SHP77 (cell line): Measurements from ENCODE around the gene MROH2A.
"Not testable (repeated sequence)": the region's sequence is repeated elsewhere in the genome, so short reads cannot be mapped to it uniquely, and the experiment has no call there.

Experiments
- DNase-seq, 2 experiments: peaks; one replicate each; lab custom pipeline; 2025; lab: John Stamatoyannopoulos, UW

The MROH2A gene

DNA sequence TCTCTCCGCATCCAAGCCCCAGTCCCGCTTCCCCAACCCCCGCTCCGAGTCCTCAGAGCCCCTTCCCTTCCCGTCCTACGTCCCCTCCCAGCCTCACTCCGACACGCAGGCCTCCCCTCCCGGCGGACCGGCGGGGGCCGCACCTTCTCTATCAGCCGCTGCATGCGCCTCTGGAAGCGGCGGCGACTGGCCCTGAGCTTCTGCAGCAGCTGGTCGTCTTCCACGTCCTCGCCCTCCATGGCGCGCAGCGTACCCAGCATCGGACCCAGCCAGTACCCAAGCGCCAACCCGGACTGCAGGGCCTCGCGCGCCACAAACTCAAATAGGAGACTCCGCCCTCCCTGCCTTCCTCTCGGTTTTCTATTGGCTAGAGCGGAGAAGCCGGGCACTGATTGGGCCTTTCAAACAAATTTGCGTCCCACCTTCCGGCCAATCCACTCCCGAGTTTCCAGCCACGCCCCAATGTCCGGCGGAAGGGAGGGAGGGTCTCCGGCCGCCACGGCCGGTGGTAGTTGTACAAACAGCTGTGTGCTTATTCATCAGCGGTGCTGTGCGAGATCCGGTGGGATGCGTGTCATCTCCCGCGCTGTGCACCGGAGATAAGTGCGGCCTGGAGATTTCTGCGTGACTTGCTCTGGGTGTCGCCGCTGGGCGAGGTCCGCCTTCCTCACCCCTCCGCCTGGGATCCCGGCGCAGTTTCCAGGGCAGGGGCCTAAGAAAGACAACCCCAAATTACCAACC lies 76.3 kb downstream of the MROH2A start, which contains the start of gene HJURP:
Gene HJURP (minus strand): TSS at position 295 of the 741 bp plus-strand sequence. CDS start 35 bp downstream, at position 260.
- DNase-seq: peak; percentile 95 to 96

DNA sequence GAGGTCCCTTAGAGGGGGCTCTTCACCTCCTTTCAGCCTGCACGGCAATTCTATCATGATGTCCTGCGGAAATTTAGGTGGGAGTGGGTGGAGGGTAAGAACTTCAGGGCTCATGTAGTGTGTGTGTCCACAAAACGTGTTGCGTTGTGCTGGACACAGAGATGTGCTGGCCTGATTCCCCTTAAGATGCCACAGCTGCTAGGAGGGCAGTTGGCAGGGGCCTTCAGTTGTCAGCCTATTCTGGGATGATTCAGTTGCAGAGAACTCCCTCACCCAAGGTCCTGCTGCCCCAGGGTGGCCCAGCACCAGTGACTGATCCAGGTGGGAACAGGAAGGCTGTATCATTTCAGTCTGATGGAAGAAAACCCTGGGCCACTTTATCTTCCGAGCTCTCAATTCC lies 77.2 kb downstream of the MROH2A start:
- DNase-seq: no peak

DNA sequence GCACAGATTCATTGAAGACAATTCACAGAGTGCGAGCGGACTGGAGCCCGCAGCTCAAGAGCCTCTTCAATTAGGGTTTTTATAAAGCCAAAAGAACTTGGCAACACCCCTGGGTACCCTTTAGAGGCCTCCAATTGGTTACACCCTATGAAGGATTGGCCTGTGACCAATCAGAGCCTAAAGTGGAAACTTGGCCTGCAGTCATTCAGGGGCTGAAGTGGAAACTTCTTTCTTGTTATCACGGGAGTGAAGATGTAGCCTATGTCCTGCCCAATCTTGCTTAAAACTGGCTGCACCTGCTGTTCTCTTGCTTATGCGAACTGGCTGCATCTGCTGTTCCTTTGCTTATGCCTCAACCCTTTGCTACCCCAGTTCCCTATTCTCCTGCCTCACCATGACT lies 78.1 kb downstream of the MROH2A start:
- DNase-seq: no peak

DNA sequence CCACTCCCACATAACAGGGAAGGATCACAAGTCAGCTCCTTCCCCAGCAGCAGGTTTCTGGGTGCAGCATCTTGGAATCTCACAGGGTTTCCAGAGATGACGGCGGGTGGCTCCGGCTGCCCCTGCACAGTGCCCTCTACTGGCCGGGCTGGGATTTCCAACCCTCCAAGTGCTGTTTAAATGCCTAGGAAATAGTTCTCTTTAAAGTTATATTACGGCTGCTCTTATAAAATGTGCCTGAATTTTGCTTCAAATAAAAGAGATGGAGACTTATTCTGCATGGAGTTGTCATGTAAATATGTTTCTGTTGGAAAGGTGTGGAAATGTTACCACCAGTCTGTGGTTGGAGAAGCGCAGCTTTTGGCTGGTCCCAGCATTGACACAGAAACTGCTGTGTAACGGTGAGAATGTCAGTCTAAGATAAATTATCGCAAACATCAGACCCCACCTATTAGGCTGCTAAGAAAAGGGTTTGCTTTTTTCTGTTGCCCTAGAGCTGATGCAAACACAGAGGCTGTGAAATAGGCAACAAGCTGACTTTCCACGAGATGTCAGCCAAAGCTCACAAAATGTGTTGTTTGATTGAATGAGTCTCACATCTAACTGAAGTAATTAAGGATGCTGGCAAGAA lies 79.5 kb downstream of the MROH2A start:
- peak in 1 of 2 experiments; percentile 15 for DNase-seq

DNA sequence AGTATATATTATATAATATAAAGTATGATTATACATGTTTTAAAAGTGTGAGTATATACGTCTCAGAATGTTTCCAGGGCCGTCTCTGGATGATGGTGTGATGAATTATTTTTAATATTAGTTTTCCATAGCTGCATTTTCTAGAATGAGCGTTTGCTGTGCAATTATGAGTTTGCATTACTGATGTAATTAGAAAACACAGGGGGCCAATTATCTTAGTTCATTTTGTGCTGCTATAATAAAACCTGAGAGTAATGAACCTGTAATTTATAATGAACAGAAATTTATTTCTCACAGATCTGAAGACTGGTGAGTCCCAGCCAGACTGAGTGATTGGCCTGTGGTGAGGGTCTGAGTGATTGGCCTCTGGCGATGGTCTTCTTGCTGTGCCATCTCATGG lies 80.2 kb downstream of the MROH2A start:
- DNase-seq: no peak

DNA sequence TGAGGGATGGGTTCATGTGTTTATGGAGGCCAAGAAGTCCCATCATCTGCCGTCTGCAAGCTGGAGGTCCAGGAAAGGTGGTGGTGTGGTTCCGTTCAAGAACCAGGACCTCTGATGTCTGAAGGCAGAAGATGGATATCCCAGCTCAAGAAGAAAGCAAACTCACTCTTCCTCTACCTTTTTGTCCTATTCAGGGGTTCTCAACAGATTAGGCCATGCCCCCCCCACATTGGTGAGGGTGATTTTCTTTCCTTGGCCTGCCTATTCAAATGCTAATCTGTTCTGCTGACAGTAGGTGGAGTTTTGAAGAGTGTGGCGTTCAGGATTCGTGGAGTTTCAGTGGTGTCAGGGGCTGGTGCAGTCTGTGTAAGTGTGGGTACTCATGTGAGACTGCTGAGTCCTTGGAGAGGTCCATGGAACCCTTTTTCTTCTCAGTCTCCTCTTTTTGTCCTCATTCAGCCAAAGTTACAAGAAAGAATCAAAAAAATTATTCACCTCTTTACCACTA lies 84.2 kb downstream of the MROH2A start:
- no peak for DNase-seq

DNA sequence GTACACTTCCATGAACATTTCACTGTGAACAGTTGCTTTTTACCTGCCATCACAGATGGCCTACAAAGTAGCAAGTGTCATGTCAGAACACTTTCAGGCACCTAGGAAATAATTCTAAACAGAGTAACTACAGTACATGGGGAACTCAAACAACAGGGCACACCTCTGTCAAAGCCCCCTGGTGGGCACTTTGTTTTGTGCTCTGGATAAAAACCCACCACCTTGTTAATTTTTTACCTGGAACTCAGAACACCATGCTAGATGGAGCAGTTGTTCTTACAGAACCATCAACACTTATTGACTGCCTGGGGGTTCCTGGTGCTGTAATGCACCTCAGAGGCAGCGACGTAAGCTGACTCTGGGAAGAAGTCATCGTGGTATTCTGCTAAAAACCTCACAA lies 87.7 kb downstream of the MROH2A start:
- no peak for DNase-seq

DNA sequence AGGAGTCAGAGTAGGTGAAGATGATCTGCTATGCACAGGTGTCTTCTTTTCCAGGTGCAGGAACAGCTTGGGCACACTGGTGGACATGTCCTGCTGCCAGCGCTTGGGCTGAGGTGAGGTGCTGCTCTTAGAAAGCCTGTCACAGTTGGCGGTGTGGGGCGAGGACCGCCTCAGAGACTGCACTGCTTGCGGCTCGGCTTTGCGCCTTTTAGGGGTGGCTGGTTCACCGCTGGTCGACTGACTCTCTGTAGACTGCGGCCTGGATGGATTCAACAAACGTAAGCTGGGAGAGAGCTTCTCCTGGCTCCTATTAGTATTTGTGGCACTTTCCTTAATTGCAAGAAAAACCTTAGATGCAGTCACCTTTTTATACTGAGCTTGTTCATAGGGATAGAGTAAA lies 88.3 kb downstream of the MROH2A start:
- DNase-seq: no peak

DNA sequence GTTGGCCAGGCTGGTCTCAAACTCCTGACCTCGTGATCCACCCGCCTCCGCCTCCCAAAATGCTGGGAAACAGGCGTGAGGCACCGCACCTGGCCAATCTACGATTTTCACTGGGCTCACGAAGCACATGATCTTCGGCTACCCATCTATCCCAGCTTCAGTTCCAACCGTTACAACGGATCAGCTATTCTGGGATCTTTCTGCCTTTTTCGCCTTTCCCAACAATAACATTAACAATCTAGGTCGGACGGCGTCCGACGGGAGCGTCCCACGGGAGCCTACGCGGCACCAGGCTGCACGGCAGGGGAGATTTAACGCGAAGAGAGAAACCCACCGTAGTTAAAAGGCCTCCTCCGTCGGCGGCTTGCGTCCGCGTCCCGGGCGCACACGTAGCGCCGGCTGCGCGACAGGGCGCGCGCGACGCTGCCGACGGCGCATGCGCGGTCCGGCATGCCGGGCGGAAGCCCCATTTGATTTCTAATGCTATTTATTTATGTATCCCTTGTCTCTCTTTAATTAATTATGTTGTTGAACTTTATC lies 89.9 kb downstream of the MROH2A start, which contains the start of gene MSL3B:
Gene MSL3B (minus strand): TSS at position 394 of the 540 bp plus-strand sequence.
- peak; percentile 24 to 62 for DNase-seq

DNA sequence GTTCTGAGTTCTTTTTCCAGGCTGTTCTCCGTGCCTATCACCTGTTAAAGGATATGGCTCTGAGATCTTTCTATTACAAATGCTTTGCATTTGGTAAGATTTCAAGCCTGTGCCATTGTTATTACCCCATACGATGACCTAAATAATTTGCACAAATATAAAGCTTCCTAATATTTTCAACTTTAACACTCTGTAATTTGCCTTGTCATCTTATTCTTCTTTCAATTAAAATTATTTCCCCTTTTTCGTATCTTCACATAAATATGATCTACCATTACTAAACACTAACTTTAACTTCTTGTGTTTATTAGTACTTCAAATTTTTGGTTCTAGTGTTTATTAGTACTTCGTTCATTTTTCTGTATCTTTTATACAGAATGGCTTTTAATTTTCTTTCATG lies 93.3 kb downstream of the MROH2A start:
- DNase-seq: no peak

DNA sequence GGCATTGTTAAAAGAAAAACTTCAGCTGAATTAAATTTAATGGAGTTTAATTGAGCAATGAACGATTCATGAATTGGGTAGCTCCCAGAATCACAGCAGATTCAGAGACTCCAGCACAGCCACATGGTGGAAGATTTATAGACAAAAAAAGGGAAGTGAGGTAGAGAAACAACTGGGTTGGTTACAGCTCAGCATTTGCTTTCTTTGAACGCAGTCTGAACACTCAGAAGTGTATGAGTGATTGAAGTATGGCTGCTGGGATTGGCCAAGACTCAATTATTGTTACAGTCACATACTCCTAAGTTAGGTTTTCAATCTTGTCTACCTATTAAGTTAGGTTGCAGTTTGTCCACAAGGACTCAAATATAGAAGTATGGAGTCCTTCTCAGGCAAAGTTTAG lies 94.0 kb downstream of the MROH2A start:
- not testable (repeated sequence) for DNase-seq

DNA sequence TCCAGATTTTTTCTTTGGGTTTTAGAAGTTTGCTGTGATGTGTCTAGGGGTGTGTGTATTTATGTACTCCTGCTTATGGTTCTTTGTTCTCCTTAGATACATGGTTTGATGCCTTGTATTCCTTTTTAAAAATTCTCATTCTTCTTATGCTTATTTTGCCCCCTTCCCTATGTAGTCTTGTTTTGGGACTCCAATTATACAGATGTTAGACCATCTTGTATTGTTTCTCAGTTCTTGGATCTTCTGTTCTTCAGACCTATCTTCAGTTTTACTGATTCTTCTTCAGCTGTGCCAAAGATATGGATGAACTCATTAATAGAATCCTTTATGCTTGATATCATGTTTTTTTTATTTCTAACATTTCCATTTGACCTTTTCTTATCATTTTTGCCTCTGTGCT lies 104.2 kb downstream of the MROH2A start:
- DNase-seq: no peak
